CD4-positive, alpha-beta T cell (primary cell): ENCODE data around the gene PTPRN2. TPM values are rescaled to one million over a fixed set of nuclear protein-coding genes. Genes with fewer than 3 reads are reported as not detected.

ENCODE experiments used
- ATAC-seq: fragments of 200-7000 bp; cut with Tn5 transposase; one replicate; pipeline ENCODE4 v1.10.0; 2022; ENCODE audit warnings: mild to moderate bottlenecking; ENCODE audit not compliant: poor library complexity
- CTCF ChIA-PET: fragments of 350-600 bp; sonication (Branson Sonifier 250); formaldehyde crosslinking; loops from one replicate; lab custom pipeline; 2021; ENCODE audit warnings: antibody characterized with exemption, inconsistent platforms; lab: Charles Lee
- POLR2A ChIA-PET: fragments of 350-600 bp; sonication (Branson Sonifier 250); formaldehyde crosslinking; loops from one replicate; lab custom pipeline; 2021; ENCODE audit warnings: antibody characterized with exemption, inconsistent platforms; lab: Charles Lee
- DNase-seq, 14 experiments: peaks; one replicate each; pipeline ENCODE4 v3.0.0-alpha.2; 2013 to 2020; ENCODE audit warnings: mixed read lengths in 2 of 14
- H3K27ac ChIP-seq, 2 donors: one replicate each; pipeline versions ENCODE4 v1.5.1 to v1.7.0; 2013; ENCODE audit warnings: low read length in 2 of 2, low read depth in 1 of 2, mild to moderate bottlenecking in 1 of 2
- H3K27me3 ChIP-seq, 2 experiments: 1 replicate in 1 of 2; 2 replicates in 1 of 2; pipeline versions ENCODE4 v1.6.1 to v1.7.0; 2013; ENCODE audit warnings: low read length in 2 of 2, control low read depth in 1 of 2, mild to moderate bottlenecking in 1 of 2, moderate library complexity in 1 of 2; ENCODE audit not compliant: insufficient read depth in 2 of 2, control insufficient read depth in 1 of 2
- H3K36me3 ChIP-seq: one replicate; pipeline ENCODE4 v1.6.1; 2013; ENCODE audit warnings: low read length, control low read depth; ENCODE audit not compliant: insufficient read depth
- H3K4me1 ChIP-seq: one replicate; pipeline ENCODE4 v1.6.1; 2013; ENCODE audit warnings: low read length, control low read depth; ENCODE audit not compliant: insufficient read depth
- H3K4me3 ChIP-seq: one replicate; pipeline ENCODE4 v1.5.1; 2013; ENCODE audit warnings: mild to moderate bottlenecking, low read length, moderate library complexity
- H3K9me3 ChIP-seq, 2 experiments: 1 replicate in 1 of 2; 2 replicates in 1 of 2; pipeline versions ENCODE4 v1.6.1 to v1.7.0; 2013; ENCODE audit warnings: low read length in 2 of 2, mild to moderate bottlenecking in 2 of 2, control low read depth in 1 of 2, moderate library complexity in 1 of 2; ENCODE audit not compliant: control insufficient read depth in 1 of 2, insufficient read depth in 1 of 2
- H3K27ac Mint-ChIP-seq: one replicate; pipeline ENCODE4 v1.8.0; 2020; ENCODE audit warnings: mixed read lengths
- H3K27me3 Mint-ChIP-seq: one replicate; pipeline ENCODE4 v1.8.0; 2021; ENCODE audit warnings: mixed read lengths
- H3K36me3 Mint-ChIP-seq: one replicate; pipeline ENCODE4 v1.8.0; 2021; ENCODE audit warnings: low read depth, mixed read lengths
- H3K4me1 Mint-ChIP-seq: one replicate; pipeline ENCODE4 v1.8.0; 2021; ENCODE audit warnings: low read depth, mixed read lengths
- H3K4me3 Mint-ChIP-seq: one replicate; pipeline ENCODE4 v1.8.0; 2020; ENCODE audit warnings: mild to moderate bottlenecking, mixed read lengths
- H3K9me3 Mint-ChIP-seq: one replicate; pipeline ENCODE4 v1.8.0; 2020; ENCODE audit warnings: mixed read lengths
- CTCF ChIP-seq: fragments of 200-600 bp; IDR thresholded peaks from one replicate; pipeline ENCODE4 v1.8.0; 2022; ENCODE audit warnings: antibody characterized with exemption, mild to moderate bottlenecking
- intact Hi-C, 2 experiments: fragments of 100-400 bp; cut with DNase I in 1 of 2; cut with micrococcal nuclease in 1 of 2; formaldehyde crosslinking; loops; one replicate each; pipeline versions ENCODE4 v1.15.1 to v1.9.0; 2023 to 2025; cut with DNase I, micrococcal nuclease
- total RNA-seq, 174 experiments: library from RNA in 2 of 174; stranded (reverse) in 2 of 174; gene quantifications; one replicate each; pipeline ENCODE4 v1.2.3 and lab custom pipeline; 2021 to 2026

PTPRN2 gene
- total RNA-seq, 2 experiments from 2014 or later = 0.34 to 0.44 TPM

- no peaks in the 10 kb centered on the region for H3K4me1 ChIP-seq
- no peaks in the 10 kb centered on the region for H3K4me1 Mint-ChIP-seq
- H3K36me3 ChIP-seq = no peaks in the 10 kb centered on the region
- H3K36me3 Mint-ChIP-seq = peaks cover 9% of the 10 kb centered on the region
- ChIA-PET CTCF (no interaction called here), POLR2A (no interaction called here)
- intact Hi-C loops = no loop called here
- H3K9me3 ChIP-seq = peaks cover 47 to 64% of the 10 kb centered on the region in 2 experiments
- no peak for ATAC-seq
- no peak for DNase-seq
- H3K27me3 ChIP-seq = peaks cover 0 to 4% of the 10 kb centered on the region in 2 experiments
- H3K27ac ChIP-seq = no peak overlapping the region
- peaks cover 4% of the 10 kb centered on the region for H3K27me3 Mint-ChIP-seq
- H3K4me3 Mint-ChIP-seq = no peak overlapping the region
- no peak overlapping the region for H3K27ac Mint-ChIP-seq
- peaks cover 5% of the 10 kb centered on the region for H3K9me3 Mint-ChIP-seq
- no peak for TF ChIP-seq CTCF
- no peak overlapping the region for H3K4me3 ChIP-seq
Observed at GRCh38 chr7:157969995-157970394, 617.6 kb downstream of the PTPRN2 start.

- CTCF ChIA-PET = no interaction called here
- H3K4me1 Mint-ChIP-seq = no peaks in the 10 kb centered on the region
Observed at GRCh38 chr7:157966490-157966889, 621.1 kb downstream of the PTPRN2 start.

GRCh38 chr7:157964521-157964920 lies 623.1 kb downstream of the PTPRN2 start:
- Mint-ChIP-seq H3K4me1 (no peaks in the 10 kb centered on the region), H3K27me3 (peaks cover 45% of the 10 kb centered on the region), H3K4me3 (no peak overlapping the region), H3K27ac (no peak overlapping the region), H3K9me3 (peaks cover 2% of the 10 kb centered on the region), H3K36me3 (no peaks in the 10 kb centered on the region)
- no peak overlapping the region for H3K27ac ChIP-seq
- no peaks in the 10 kb centered on the region for H3K36me3 ChIP-seq
- H3K27me3 ChIP-seq = peaks cover 0 to 5% of the 10 kb centered on the region in 2 experiments
- ChIA-PET POLR2A (no interaction called here), CTCF (no interaction called here)
- H3K4me1 ChIP-seq = no peaks in the 10 kb centered on the region
- DNase-seq (no peak), ATAC-seq (no peak)
- intact Hi-C loops = no loop called here
- peaks cover 11 to 23% of the 10 kb centered on the region in 2 experiments for H3K9me3 ChIP-seq
- no peak overlapping the region for H3K4me3 ChIP-seq
- TF ChIP-seq CTCF = no peak

More at GRCh38 chr7:157966490-157966889, 621.1 kb downstream of the PTPRN2 start:
- Histone ChIP-seq H3K4me3 (no peak overlapping the region), H3K27me3 (peaks cover 0 to 6% of the 10 kb centered on the region in 2 experiments), H3K27ac (no peak overlapping the region), H3K4me1 (no peaks in the 10 kb centered on the region), H3K9me3 (peaks cover 23 to 37% of the 10 kb centered on the region in 2 experiments), H3K36me3 (no peaks in the 10 kb centered on the region)
- POLR2A ChIA-PET = no interaction called here
- no peak overlapping the region for H3K4me3 Mint-ChIP-seq
- no peak for TF ChIP-seq CTCF
- intact Hi-C loops = no loop called here
- DNase-seq (no peak), ATAC-seq (no peak)
- no peak overlapping the region for H3K27ac Mint-ChIP-seq
- H3K9me3 Mint-ChIP-seq = peaks cover 4% of the 10 kb centered on the region
- peaks cover 32% of the 10 kb centered on the region for H3K27me3 Mint-ChIP-seq
- peaks cover 9% of the 10 kb centered on the region for H3K36me3 Mint-ChIP-seq
